ENCODE results near the gene PHC3. TPM values are rescaled to one million over a fixed set of nuclear protein-coding genes. Genes with fewer than 3 reads are reported as not detected.

Gene PHC3
- total and polyA plus RNA-seq, 2 of the 13 experiments (the other 11 are each of a cell fraction or from before 2014, with no cell fraction given): 24.1 to 49.0 TPM

- TF ChIP-seq SETDB1 (CRISPR knock-in tag; IDR thresholded peaks at IDR 0.05; ENCODE audit: borderline replicate concordance) (no peak), GLI4 (CRISPR knock-in tag; IDR thresholded peaks at IDR 0.05; ENCODE audit: borderline replicate concordance) (no peak), DNMT1 (CRISPR knock-in tag; IDR thresholded peaks at IDR 0.05) (no peak), RFXANK (CRISPR knock-in tag; IDR thresholded peaks at IDR 0.05) (no peak), THAP11 (CRISPR knock-in tag; IDR thresholded peaks at IDR 0.05) (peak; percentile 97), ZBED4 (CRISPR knock-in tag; IDR thresholded peaks at IDR 0.05; ENCODE audit: borderline replicate concordance) (peak; percentile 86), ZNF709 (CRISPR knock-in tag; IDR thresholded peaks at IDR 0.05) (peak; percentile 91), ZNF83 (CRISPR knock-in tag; IDR thresholded peaks at IDR 0.05; ENCODE audit: borderline replicate concordance) (no peak), IRX3 (CRISPR knock-in tag; IDR thresholded peaks at IDR 0.05; ENCODE audit: borderline replicate concordance, low read depth) (no peak), KIAA2018 (CRISPR knock-in tag; IDR thresholded peaks at IDR 0.05; ENCODE audit: borderline replicate concordance) (no peak), ZNF546 (CRISPR knock-in tag; conservative IDR thresholded peaks at IDR 0.05) (no peak), LRRFIP1 (CRISPR knock-in tag; conservative IDR thresholded peaks at IDR 0.05) (no peak), ZNF737 (CRISPR knock-in tag; IDR thresholded peaks at IDR 0.05; ENCODE audit: borderline replicate concordance) (no peak), ZNF607 (CRISPR knock-in tag; IDR thresholded peaks at IDR 0.05; ENCODE audit: borderline replicate concordance) (no peak), SRSF1 (optimal IDR thresholded peaks at IDR 0.05; ENCODE audit: low read depth, low read length) (no peak)
Observed at GRCh38 chr3:170221924-170222646, 40.6 kb upstream of the PHC3 start, which contains the start of gene PRKCI (continued).
